ENCODE data around the gene TCFL5.
A peak's percentile ranks its signal among the peaks of the same experiment; 100 is the strongest.

Gene TCFL5

GRCh38 chr20:62808211-62808865 is 53.3 kb downstream of the TCFL5 start:
- DNase-seq, result peak; percentile 13

GRCh38 chr20:62807444-62808210 is 54.0 kb downstream of the TCFL5 start:
- DNase-seq, result no peak

DNA sequence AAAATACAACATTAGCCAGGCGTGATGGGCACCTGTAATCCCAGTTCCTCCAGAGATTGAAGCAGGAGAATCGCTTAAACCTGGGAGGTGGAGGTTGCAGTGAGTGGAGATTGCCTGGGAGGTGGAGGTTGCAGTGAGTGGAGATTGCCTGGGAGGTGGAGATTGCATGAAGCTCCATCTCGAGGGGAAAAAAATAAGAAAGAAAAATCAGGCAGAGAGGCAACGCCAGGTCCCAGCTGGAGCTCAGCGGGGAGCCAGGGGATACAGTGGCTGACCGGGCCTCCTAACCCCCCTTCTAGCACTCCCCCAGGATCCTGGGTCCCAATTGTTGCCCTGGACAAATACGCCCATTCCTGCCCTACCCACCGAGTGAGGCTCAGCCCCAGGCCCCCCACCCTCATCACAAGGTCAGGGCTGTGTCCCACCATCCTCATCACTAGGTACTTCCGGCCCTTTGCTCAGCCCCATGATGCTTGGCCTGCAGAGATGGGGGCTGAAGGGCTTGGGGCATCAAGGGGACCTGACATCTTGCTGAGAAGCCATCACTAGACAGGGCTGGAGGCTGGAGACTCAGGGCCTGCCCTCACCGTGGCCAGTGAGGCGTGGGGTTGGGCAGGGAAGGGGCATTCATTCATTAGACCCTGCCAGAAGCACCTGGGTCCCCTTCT is 55.1 kb downstream of the TCFL5 start:
- no peak for DNase-seq

DNA sequence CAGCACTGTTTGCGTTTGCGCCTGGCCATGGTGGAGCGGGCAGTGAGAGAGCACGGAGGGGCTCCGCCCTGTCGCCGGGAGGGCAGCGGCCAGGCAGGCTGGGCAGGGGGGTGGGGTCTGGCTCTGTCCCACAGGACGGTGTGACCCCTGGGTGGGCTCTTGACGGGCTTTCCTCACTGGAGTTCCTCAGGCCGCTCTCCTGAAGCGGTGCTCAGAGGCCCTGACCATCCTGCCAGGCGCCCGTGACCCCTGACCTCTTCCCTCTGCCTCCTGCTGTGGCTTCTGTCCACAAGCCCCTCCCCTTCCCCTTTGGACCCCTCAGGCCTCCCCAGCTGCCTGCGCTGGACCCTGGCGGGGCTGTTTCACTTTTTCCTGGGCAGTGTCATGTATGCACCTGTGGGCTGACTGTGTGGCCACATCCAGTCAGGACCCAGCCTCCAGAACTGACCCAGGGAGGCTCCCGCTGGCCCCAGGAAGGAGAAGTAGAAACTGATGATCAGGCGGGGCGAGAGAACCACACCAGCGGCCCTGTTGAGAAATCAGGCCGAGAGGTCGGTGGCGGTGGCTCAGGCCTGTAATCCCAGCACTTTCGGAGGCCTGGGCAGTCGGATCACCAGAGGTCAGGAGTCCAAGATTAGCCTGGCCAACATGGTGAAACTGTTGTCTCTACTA is 55.8 kb downstream of the TCFL5 start:
- no peak for DNase-seq

DNA sequence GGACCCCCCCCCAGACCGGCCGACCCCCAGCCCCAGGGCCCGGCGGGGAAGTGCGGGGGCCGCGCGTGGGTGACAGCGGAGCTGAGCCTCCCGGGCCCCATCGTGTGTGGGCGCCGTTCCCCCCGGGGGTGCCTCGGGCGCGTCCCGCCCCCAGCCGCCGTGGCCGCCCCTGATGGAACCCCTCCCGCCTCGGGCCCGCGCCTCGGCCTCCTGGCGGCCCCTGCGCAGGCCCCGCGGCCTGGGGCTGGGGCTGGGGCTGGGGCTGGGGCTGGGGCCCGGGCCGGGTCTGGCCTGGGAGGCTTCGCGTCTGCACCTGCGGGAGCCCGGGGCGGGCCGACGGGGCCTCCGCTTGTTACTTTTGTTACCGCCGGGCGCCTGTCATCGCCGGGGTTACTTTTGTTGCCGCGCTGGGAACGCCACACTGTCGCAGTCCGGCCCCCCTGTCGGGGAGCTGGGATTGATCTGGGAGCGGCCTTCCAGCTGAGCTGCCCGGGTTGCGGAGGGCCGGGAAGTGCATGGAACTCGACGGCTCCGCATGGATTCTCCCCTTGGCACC is 56.4 kb downstream of the TCFL5 start:
- DNase-seq, result no peak

DNA sequence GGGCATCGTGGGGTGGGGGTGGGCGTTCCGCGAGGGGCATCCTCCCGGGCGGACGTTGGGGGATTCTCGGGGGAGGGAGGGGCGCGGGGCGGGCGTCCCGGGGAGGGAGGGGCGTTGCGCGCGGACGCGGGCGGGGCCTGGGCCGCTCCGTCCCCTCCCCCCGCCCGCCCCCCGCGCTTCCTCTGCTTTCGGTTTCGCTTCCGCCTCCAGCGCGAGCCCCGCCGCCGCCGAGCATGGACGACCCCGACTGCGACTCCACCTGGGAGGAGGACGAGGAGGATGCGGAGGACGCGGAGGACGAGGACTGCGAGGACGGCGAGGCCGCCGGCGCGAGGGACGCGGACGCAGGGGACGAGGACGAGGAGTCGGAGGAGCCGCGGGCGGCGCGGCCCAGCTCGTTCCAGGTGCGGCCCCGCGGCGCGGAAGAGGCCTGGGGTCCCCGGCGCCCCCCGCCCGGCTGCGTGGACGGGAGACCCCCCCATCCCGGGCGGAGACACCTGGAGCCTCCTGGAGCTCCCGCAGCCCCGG is 56.9 kb downstream of the TCFL5 start, which contains the start of gene OGFR:
Gene OGFR (plus strand): TSS at position 209 of the 528 bp plus-strand sequence. CDS start 25 bp downstream, at position 234.
- peak; percentile 53 for DNase-seq

GRCh38 chr20:62804021-62804626 is 57.5 kb downstream of the TCFL5 start:
- no peak for DNase-seq

- DNase-seq, result no peak
Measured at GRCh38 chr20:62802026-62802712, 59.5 kb downstream of the TCFL5 start.

DNA sequence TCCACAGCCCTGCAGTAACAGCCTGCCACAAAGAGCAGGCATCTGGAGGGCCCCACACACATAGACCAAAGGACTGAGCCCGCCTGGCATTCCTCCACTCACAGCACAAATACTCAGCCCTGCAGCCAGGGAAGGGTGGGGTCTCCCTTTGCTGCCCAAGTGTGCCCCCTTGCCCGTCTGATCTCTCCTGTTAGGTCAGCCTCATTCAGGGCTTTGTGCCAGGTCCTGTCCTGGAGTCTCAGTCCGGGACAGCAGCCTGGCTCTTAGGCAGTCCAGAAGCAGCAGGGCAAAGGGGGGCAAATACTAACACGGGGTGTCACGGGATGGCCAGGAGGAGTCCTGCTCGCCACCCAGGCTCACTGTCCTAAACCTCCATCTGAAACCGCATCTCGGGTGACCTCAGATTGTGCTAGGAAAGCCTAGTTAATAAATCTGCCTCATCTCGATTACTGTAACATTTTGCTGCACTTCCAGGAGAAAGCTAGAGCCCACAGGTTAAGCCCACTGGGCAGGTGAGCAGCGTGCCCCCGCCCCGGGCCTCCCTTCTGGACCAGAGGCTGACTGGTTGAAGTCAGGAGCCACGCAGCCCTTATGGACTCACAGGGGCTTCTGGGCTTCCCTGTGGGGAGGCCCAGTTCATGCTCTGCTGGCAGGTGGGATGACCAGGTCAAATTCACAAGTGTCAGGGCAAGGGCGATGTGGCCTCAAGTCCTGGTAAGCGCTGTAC is 60.2 kb downstream of the TCFL5 start:
- no peak for DNase-seq

- no peak for DNase-seq
Measured at GRCh38 chr20:62800314-62801259, 61.0 kb downstream of the TCFL5 start.

- DNase-seq, result no peak
Measured at GRCh38 chr20:62799873-62800272, 61.7 kb downstream of the TCFL5 start.

GRCh38 chr20:62799459-62799858 is 62.2 kb downstream of the TCFL5 start:
- DNase-seq, result no peak

DNA sequence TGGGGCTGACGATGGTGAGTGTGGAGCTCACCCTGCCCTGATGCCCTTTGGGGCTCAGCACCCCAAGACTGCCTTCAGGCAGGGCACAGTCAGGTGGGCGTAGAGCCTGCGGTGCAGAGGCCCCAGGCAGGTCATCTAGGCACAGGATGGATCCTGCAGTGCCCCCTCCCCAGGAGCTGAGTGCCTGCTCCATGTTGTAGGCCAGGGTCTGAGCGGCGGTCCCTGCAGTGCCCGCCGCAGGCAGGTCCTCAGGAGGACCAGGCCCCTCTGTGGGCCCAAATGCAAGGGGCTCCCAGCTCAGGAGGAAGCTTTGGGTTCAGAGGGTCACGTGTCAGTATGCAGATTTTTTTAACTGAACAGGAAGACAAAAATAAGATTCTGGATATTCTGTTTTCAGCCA is 62.6 kb downstream of the TCFL5 start:
- no peak for DNase-seq

GRCh38 chr20:62797671-62798532 is 63.7 kb downstream of the TCFL5 start:
- DNase-seq, result no peak

DNA sequence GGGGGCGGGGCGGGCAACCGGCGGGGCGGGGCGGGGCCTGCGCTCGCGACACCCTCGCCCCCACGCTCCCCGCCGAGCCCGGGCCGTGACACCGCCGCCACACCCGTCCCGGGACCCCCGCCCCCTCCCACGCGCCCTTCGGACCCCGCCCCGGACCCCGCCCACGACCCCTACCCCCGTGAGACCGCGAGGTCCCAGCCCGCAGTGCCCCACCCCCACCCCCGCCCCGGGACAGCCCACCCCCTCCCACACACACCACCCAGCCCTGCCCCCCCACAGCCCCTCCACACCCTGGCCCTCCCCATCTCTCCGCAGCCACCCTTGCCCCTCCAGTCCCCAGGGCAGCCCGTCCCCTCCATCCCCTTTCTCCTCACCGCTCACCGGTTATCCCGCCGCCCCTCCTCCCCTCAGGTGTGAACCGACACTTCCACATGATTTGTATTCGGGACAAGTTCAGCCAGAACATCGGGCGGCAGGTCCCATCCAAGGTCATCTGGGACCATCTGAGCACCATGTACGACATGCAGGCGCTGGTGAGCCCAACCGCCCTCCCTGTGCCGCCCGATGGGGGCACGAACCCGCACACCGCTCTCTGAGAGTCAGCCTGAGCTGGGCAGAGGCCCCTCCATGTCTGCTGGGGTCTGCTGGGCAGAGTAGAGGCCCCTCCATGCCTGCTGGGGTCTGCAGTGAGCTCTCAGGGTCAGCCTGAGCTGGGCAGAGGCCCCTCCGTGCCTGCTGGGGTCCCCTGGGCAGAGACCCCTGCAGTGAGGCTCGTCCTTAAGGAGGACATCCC is 64.7 kb downstream of the TCFL5 start:
- DNase-seq, result no peak

DNA sequence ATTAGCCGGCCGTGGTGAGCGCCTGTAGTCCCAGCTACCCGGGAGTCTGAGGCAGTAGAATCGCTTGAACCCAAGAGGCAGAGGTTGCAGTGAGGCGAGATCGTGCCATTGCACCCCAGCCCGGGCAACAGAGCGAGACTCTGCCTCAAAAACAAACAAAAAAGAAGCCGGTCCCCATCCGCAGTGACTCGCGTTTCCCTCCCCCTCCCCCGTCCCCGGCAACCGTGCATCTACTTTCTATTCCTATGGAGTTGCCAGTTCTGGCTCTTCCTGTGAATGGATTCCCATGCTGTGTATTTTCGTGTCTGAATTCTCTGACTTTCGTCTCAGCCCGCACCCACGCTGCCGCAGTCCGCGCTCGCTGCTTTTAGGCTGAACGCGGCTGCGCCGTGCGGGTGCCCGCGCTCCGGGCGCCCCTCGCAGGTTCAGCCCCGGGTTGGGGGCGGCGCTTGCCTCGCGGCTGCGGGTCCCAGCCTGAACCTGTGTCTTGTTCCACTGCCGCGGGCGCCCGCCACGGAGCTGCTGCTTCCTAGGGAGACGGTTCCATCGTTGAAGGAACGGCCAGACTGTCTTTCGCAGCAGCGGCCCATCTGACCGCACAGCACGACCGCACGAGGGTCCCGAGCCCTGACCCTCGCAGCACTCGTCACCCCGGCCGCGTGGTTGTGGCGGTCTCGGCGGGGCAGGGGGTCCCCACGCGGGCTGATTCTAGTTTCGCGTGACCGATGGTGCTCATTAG is 66.4 kb downstream of the TCFL5 start:
- DNase-seq, result peak; percentile 58

All from KG1 (cell line).